ENCODE measurements around the gene MAP3K20. TPM values are rescaled to one million over a fixed set of nuclear protein-coding genes. Genes with fewer than 3 reads are reported as not detected.

The MAP3K20 gene
- 8.5 and 11.1 TPM in 2 replicates for total RNA-seq (2021; fragmentation: NEBNext Ultra II Directional; extraction: Animal tissue kit (Norgen Biotek cat#: 25700))
- 2.4 and 3.1 TPM in 2 replicates for polyA plus RNA-seq (2011; rRNA removed)
- polyA plus RNA-seq (2011; cell fraction: cytosol; rRNA removed), result 3.7 TPM
- 3.2 TPM for polyA plus RNA-seq (2011; cell fraction: nucleus; rRNA removed)
- 4.6 to 6.9 TPM (median 5.7 TPM) in 4 replicates for polyA plus RNA-seq (2012, experiment 1 of 2)
- 0.60 TPM for polyA plus RNA-seq (2012, experiment 2 of 2)
- 11.8 TPM for polyA plus RNA-seq (2013, experiment 1 of 2)
- polyA plus RNA-seq (2013, experiment 2 of 2), result 10.6 TPM
- polyA minus RNA-seq (2011; rRNA and poly(A)+ RNA removed), result 9.3 and 16.4 TPM in 2 replicates
- polyA minus RNA-seq (2011; cell fraction: cytosol; rRNA and poly(A)+ RNA removed), result 7.3 TPM
- polyA minus RNA-seq (2011; cell fraction: nucleus; rRNA and poly(A)+ RNA removed), result 11.6 TPM
- long read RNA-seq, experiment 1, partial matches to known transcripts, result 0 of 10 reads
- long read RNA-seq, experiment 1, other reads (novel, unspliced or antisense), result 10 of 10 reads
- long read RNA-seq, experiment 2, partial matches to known transcripts, result 0 of 3 reads
- long read RNA-seq, experiment 2, other reads (novel, unspliced or antisense), result 3 of 3 reads

- no peak within 1 kb of the TSS; the same call in 1 of the 2 replicates for H2BK5ac ChIP-seq (ENCODE audit: low read depth, low read length)
- H2BK12ac ChIP-seq (ENCODE audit: low read depth, low read length), result peak within 1 kb of the TSS; percentile 55; the same call in 1 of the 2 replicates
- CTCF ChIA-PET (ENCODE audit: partially characterized antibody), result interaction anchor here (1.2 kb wide), 1 partner anchor 49 kb away, joined by 4 read pairs; no protein-coding TSS in a partner anchor
- H3K14ac ChIP-seq (ENCODE audit: insufficient read length), result no peak within 1 kb of the TSS
- no peak within 1 kb of the TSS for H3K4ac ChIP-seq (replicated peaks; ENCODE audit: insufficient read length, low read depth, low read length)
- no peak within 1 kb of the TSS for H3K27ac ChIP-seq (ENCODE audit: low read depth, low read length)
- peak within 1 kb of the TSS; percentile 28 to 88 (median 78) for H3K9ac ChIP-seq (replicated peaks in 1 of 4; ENCODE audit: extremely low read depth in 1 of 4, low read depth in 3 of 4, low read length in 3 of 4)
- WGBS, 2 experiments (ENCODE audit: extremely low coverage in 1 of 2, insufficient coverage in 1 of 2, insufficient read length in 1 of 2, insufficient replicate concordance in 2 of 2, low coverage in 1 of 2, low lambda C conversion rate in 2 of 2, missing lambda C conversion rate in 1 of 2), result 1% methylated on average over 54 of the region's 106 CpGs; no CpG with 5 or more reads in 1 of the 2 experiments
- H3K23ac ChIP-seq (ENCODE audit: insufficient read length), result no peak within 1 kb of the TSS
- no peak within 1 kb of the TSS for H2BK120ac ChIP-seq (replicated peaks; ENCODE audit: low read depth, low read length)
- H3K79me2 ChIP-seq (ENCODE audit: control insufficient read depth in 1 of 2, insufficient read depth in 2 of 2, low read length in 2 of 2), result peaks cover 0 to 3% of the 10 kb centered on the region in 2 experiments; a peak in 1 of 4 replicates
- peaks cover 3% of the 10 kb centered on the region for H3K23me2 ChIP-seq (ENCODE audit: low read depth, low read length)
- DNase-seq (ENCODE audit: low read depth in 1 of 2, low spot score in 2 of 2) (peak in 1 of 2 experiments; percentile 77), FAIRE-seq (no peak)
- H4K8ac ChIP-seq (ENCODE audit: extremely low read depth, insufficient read depth, low read length), result peak within 1 kb of the TSS; percentile 86; the same call in 1 of the 2 replicates
- peaks cover 0 to 3% (median 1%) of the 10 kb centered on the region in 4 experiments; a peak in 3 of 7 replicates for H3K4me1 ChIP-seq (replicated peaks in 1 of 4; ENCODE audit: control insufficient read depth in 3 of 4, insufficient read depth in 4 of 4, low read length in 3 of 4)
- H3K27me3 ChIP-seq (replicated peaks in 1 of 4; ENCODE audit: control insufficient read depth in 3 of 4, extremely low read depth in 1 of 4, insufficient read depth in 3 of 4, low read length in 3 of 4), result no peaks in the 10 kb centered on the region
- peak within 1 kb of the TSS; percentile 59 to 89 for H3K4me2 ChIP-seq (ENCODE audit: insufficient read depth in 1 of 2, low read depth in 2 of 2, low read length in 2 of 2)
- H2AK5ac ChIP-seq (ENCODE audit: low read depth, low read length), result no peak within 1 kb of the TSS
- no peaks in the 10 kb centered on the region for H3K79me1 ChIP-seq (ENCODE audit: low read depth, low read length)
- H2BK15ac ChIP-seq (ENCODE audit: low read length), result no peak within 1 kb of the TSS
- H4K20me1 ChIP-seq (replicated peaks in 1 of 2; ENCODE audit: control insufficient read depth in 1 of 2, insufficient read depth in 2 of 2, low read length in 2 of 2), result peaks cover 0 to 2% of the 10 kb centered on the region in 2 experiments
- peak within 1 kb of the TSS; percentile 37 for H3K56ac ChIP-seq (replicated peaks; ENCODE audit: insufficient read length, low read depth, low read length)
- no peak within 1 kb of the TSS for H4K5ac ChIP-seq (ENCODE audit: insufficient read length, low read depth, low read length)
- POLR2A ChIA-PET (ENCODE audit: partially characterized antibody), result no interaction called here
- H2BK20ac ChIP-seq (ENCODE audit: low read length), result no peak within 1 kb of the TSS
- no peaks in the 10 kb centered on the region for H3K9me3 ChIP-seq (ENCODE audit: insufficient read depth in 2 of 2, low read depth in 1 of 2, low read length in 1 of 2)
- no peaks in the 10 kb centered on the region for H3K36me3 ChIP-seq (ENCODE audit: control insufficient read depth in 2 of 4, insufficient read depth in 4 of 4, low read length in 3 of 4)
- peak within 1 kb of the TSS; percentile 42 to 85 (median 78) for H3K4me3 ChIP-seq (ENCODE audit: extremely low read depth in 1 of 4, insufficient read depth in 2 of 4, low read depth in 3 of 4, low read length in 4 of 4)
- no peak within 1 kb of the TSS for H4K91ac ChIP-seq (replicated peaks; ENCODE audit: insufficient read length, low read length)
- H3K18ac ChIP-seq (ENCODE audit: extremely low read depth, low read length), result peak within 1 kb of the TSS; percentile 49
- peak within 1 kb of the TSS; percentile 99 for H2AFZ ChIP-seq (ENCODE audit: low read length)
- TF ChIP-seq POU5F1 (IDR thresholded peaks at IDR 0.05; ENCODE audit: low read depth, low read length) (no peak), BACH1 (IDR thresholded peaks at IDR 0.05; ENCODE audit: low read length) (peak; percentile 65), SP1 (IDR thresholded peaks at IDR 0.05; ENCODE audit: low read depth, low read length) (no peak), USF2 (IDR thresholded peaks at IDR 0.05; ENCODE audit: low read length) (no peak), HDAC2 (IDR thresholded peaks at IDR 0.05; ENCODE audit: borderline replicate concordance in 1 of 2, low read depth in 2 of 2, low read length in 2 of 2) (peak in 1 of 2 experiments; percentile 65; a peak in 1 of 4 replicates), CHD2 (IDR thresholded peaks at IDR 0.05; ENCODE audit: low read length) (no peak), ATF3 (IDR thresholded peaks at IDR 0.05; ENCODE audit: insufficient read depth, low read depth, low read length) (no peak)
Measured at GRCh38 chr2:173075781-173076580, at the start of gene MAP3K20. Gene MAP3K20 (plus strand): TSS chr2:173075846. CDS start chr2:173091032, 15,186 bp downstream.

Measured in H1 (cell line).